Mammary epithelial cell (primary cell): ENCODE data around the gene PNLIPRP3.

Experiments used
- CTCF ChIP-seq, 2 donors: IDR thresholded peaks in 1 of 2; conservative IDR thresholded peaks in 1 of 2; 2 replicates each; pipeline ENCODE4 v1.5.1; 2011 to 2012; ENCODE audit warnings: inconsistent platforms in 2 of 2, low read length in 2 of 2, mild to moderate bottlenecking in 2 of 2, control low read depth in 1 of 2, low read depth in 1 of 2; ENCODE audit not compliant: insufficient read depth in 1 of 2; ENCODE audit errors: extremely low read depth in 1 of 2
- EZH2 ChIP-seq: IDR thresholded peaks from 2 replicates; pipeline ENCODE4 v1.6.1; 2012; ENCODE audit warnings: low read length, inconsistent platforms, borderline replicate concordance

GRCh38 chr10:116457488-116457887 is 29.8 kb downstream of the PNLIPRP3 start:
- TF ChIP-seq CTCF (conservative IDR thresholded peaks at IDR 0.05 in 1 of 2, IDR thresholded peaks at IDR 0.05 in 1 of 2; ENCODE audit: extremely low read depth in 1 of 2, insufficient read depth in 1 of 2, low read depth in 1 of 2, low read length in 2 of 2), result no peak
- TF ChIP-seq EZH2, result no peak
